IMR-90 (cell line): ENCODE results near the gene DLG5. TPM values are rescaled to one million over a fixed set of nuclear protein-coding genes. Genes with fewer than 3 reads are reported as not detected.
A peak's percentile ranks its signal among the peaks of the same experiment; 100 is the strongest.

Experiments
- ATAC-seq: fragments of 200-7000 bp; cut with Tn5 transposase; 2 replicates; pipeline ENCODE4 v1.9.1; 2020; ENCODE audit warnings: low read depth, mild to moderate bottlenecking, moderate library complexity
- BruUV-seq: library from RNA; stranded (reverse); fragments of 400-500 nt; replicated peaks from 2 replicates; lab custom pipeline; 2021; lab: Mats Ljungman, UMichigan
- CTCF ChIA-PET: fragments of 300-600 bp; formaldehyde crosslinking; extraction: SDS; loops from one replicate; lab custom pipeline; 2021; ENCODE audit warnings: antibody characterized with exemption; lab: Yijun Ruan, JAX
- POLR2A ChIA-PET: fragments of 300-600 bp; sonication (Branson Sonifier 250); formaldehyde crosslinking; loops from one replicate; lab custom pipeline; 2022; ENCODE audit warnings: antibody characterized with exemption; ENCODE audit not compliant: unreplicated experiment; lab: Charles Lee
- DNase-seq: peaks from one replicate; pipeline ENCODE4 v3.0.0; 2013
- H2AFZ ChIP-seq: replicated peaks from 2 replicates; pipeline ENCODE3; 2013; ENCODE audit warnings: low read length, mild to moderate bottlenecking; ENCODE audit not compliant: poor library complexity
- H2AK5ac ChIP-seq: 2 replicates; pipeline ENCODE4 v1.6.1; 2013; ENCODE audit warnings: low read depth, low read length, inconsistent platforms
- H2AK9ac ChIP-seq: replicated peaks from 2 replicates; pipeline ENCODE3; 2013; ENCODE audit warnings: mild to moderate bottlenecking, low read depth, low read length, moderate library complexity; ENCODE audit not compliant: poor library complexity
- H2BK120ac ChIP-seq: 2 replicates; pipeline ENCODE4 v1.6.1; 2013; ENCODE audit warnings: low read depth, low read length, inconsistent platforms
- H2BK15ac ChIP-seq: 3 replicates; pipeline ENCODE4 v1.6.1; 2013; ENCODE audit warnings: low read depth, low read length, inconsistent platforms
- H2BK20ac ChIP-seq: 2 replicates; pipeline ENCODE4 v1.6.1; 2013; ENCODE audit warnings: low read depth, mild to moderate bottlenecking, inconsistent platforms, low read length, moderate library complexity
- H2BK5ac ChIP-seq: 2 replicates; pipeline ENCODE4 v1.6.1; 2013; ENCODE audit warnings: mild to moderate bottlenecking, low read depth, low read length, inconsistent platforms; ENCODE audit not compliant: poor library complexity, severe bottlenecking
- H3K14ac ChIP-seq: replicated peaks from 2 replicates; pipeline ENCODE4 v1.6.1; 2013; ENCODE audit warnings: low read depth, low read length, inconsistent platforms
- H3K18ac ChIP-seq: 2 replicates; pipeline ENCODE4 v1.6.1; 2013; ENCODE audit warnings: low read depth, low read length, control low read depth
- H3K23ac ChIP-seq: 2 replicates; pipeline ENCODE4 v1.6.1; 2013; ENCODE audit warnings: low read depth, low read length, inconsistent platforms
- H3K27ac ChIP-seq: 2 replicates; pipeline ENCODE4 v1.5.1; 2013; ENCODE audit warnings: mild to moderate bottlenecking, control low read depth, low read length; ENCODE audit not compliant: insufficient read depth
- H3K27me3 ChIP-seq: 2 replicates; pipeline ENCODE4 v1.6.1; 2013; ENCODE audit warnings: low read length; ENCODE audit not compliant: control insufficient read depth, insufficient read depth
- H3K36me3 ChIP-seq: 2 replicates; pipeline ENCODE4 v1.6.1; 2013; ENCODE audit warnings: low read length, mixed read lengths; ENCODE audit not compliant: control insufficient read depth, insufficient read depth
- H3K4ac ChIP-seq: 2 replicates; pipeline ENCODE4 v1.6.1; 2013; ENCODE audit warnings: low read depth, low read length, inconsistent platforms
- H3K4me1 ChIP-seq: 2 replicates; pipeline ENCODE4 v1.6.1; 2013; ENCODE audit warnings: low read length, mixed read lengths; ENCODE audit not compliant: control insufficient read depth, insufficient read depth
- H3K4me2 ChIP-seq: 2 replicates; pipeline ENCODE4 v1.6.1; 2013; ENCODE audit warnings: low read depth, mild to moderate bottlenecking, control low read depth, low read length, moderate library complexity
- H3K4me3 ChIP-seq: 2 replicates; pipeline ENCODE4 v1.5.1; 2013; ENCODE audit warnings: low read depth, mild to moderate bottlenecking, control low read depth, low read length, moderate library complexity; ENCODE audit not compliant: insufficient read depth
- H3K56ac ChIP-seq: 2 replicates; pipeline ENCODE4 v1.6.1; 2013; ENCODE audit warnings: low read length, inconsistent platforms; ENCODE audit not compliant: insufficient read depth; ENCODE audit errors: extremely low read depth
- H3K79me1 ChIP-seq, 2 experiments: 2 replicates each; pipeline ENCODE4 v1.6.1; 2013; ENCODE audit warnings: low read length in 2 of 2, inconsistent platforms in 1 of 2, low read depth in 1 of 2
- H3K9ac ChIP-seq: 2 replicates; pipeline ENCODE4 v1.6.1; 2013; ENCODE audit warnings: low read depth, low read length, control low read depth
- H3K9me1 ChIP-seq: 2 replicates; pipeline ENCODE4 v1.6.1; 2013; ENCODE audit warnings: low read length, inconsistent platforms; ENCODE audit not compliant: insufficient read depth
- H3K9me3 ChIP-seq: 2 replicates; pipeline ENCODE4 v1.6.1; 2013; ENCODE audit warnings: low read length; ENCODE audit not compliant: control insufficient read depth, insufficient read depth
- H4K20me1 ChIP-seq: 2 replicates; pipeline ENCODE4 v1.6.1; 2013; ENCODE audit warnings: low read length, inconsistent platforms; ENCODE audit not compliant: insufficient read depth
- H4K5ac ChIP-seq: 2 replicates; pipeline ENCODE4 v1.6.1; 2013; ENCODE audit warnings: mild to moderate bottlenecking, low read depth, low read length, control low read depth
- H4K8ac ChIP-seq, 2 experiments: 2 replicates each; pipeline ENCODE4 v1.6.1; 2013; ENCODE audit warnings: low read depth in 2 of 2, low read length in 2 of 2, control low read depth in 1 of 2, inconsistent platforms in 1 of 2
- H4K91ac ChIP-seq: 2 replicates; pipeline ENCODE4 v1.6.1; 2013; ENCODE audit warnings: low read depth, low read length, inconsistent platforms; ENCODE audit not compliant: insufficient read depth
- BHLHE40 ChIP-seq: fragments of 150-350 bp; IDR thresholded peaks from 2 replicates; pipeline ENCODE4 v1.6.1; 2016; ENCODE audit warnings: mild to moderate bottlenecking, low read depth, low read length
- CHD1 ChIP-seq: IDR thresholded peaks from 2 replicates; pipeline ENCODE4 v1.6.1; 2012; ENCODE audit warnings: low read depth, low read length, improper control_type of control experiment
- CTCF ChIP-seq: conservative IDR thresholded peaks from 2 replicates; pipeline ENCODE4 v1.5.1; 2012; ENCODE audit warnings: mild to moderate bottlenecking, low read depth, low read length, improper control_type of control experiment
- ELK1 ChIP-seq: fragments of 150-350 bp; IDR thresholded peaks from 2 replicates; pipeline ENCODE4 v1.6.1; 2016; ENCODE audit warnings: low read depth, mild to moderate bottlenecking, low read length, moderate library complexity, borderline replicate concordance
- FOS ChIP-seq: fragments of 150-350 bp; IDR thresholded peaks from 2 replicates; pipeline ENCODE4 v1.6.1; 2016; ENCODE audit warnings: low read depth, low read length
- MAZ ChIP-seq: IDR thresholded peaks from 2 replicates; pipeline ENCODE4 v1.6.1; 2012; ENCODE audit warnings: low read depth, mild to moderate bottlenecking, low read length, improper control_type of control experiment, moderate library complexity, borderline replicate concordance
- MXI1 ChIP-seq: IDR thresholded peaks from 2 replicates; pipeline ENCODE4 v1.6.1; 2012; ENCODE audit warnings: low read depth, mild to moderate bottlenecking, low read length, moderate library complexity, borderline replicate concordance
- NFE2L2 ChIP-seq: fragments of 150-350 bp; IDR thresholded peaks from 2 replicates; pipeline ENCODE4 v1.6.1; 2016; ENCODE audit warnings: low read depth, mild to moderate bottlenecking, low read length
- POLR2A ChIP-seq: IDR thresholded peaks from 2 replicates; pipeline ENCODE4 v1.6.1; 2012; ENCODE audit warnings: mild to moderate bottlenecking, low read depth, low read length
- RCOR1 ChIP-seq: IDR thresholded peaks from 2 replicates; pipeline ENCODE4 v1.6.1; 2012; ENCODE audit warnings: mild to moderate bottlenecking, low read length, improper control_type of control experiment; ENCODE audit not compliant: insufficient replicate concordance
- SMC3 ChIP-seq: fragments of 150-350 bp; IDR thresholded peaks from 2 replicates; pipeline ENCODE4 v1.6.1; 2016; ENCODE audit warnings: low read depth, mild to moderate bottlenecking, antibody characterized with exemption, low read length, moderate library complexity
- USF2 ChIP-seq: fragments of 150-350 bp; IDR thresholded peaks from 2 replicates; pipeline ENCODE4 v1.6.1; 2017; ENCODE audit warnings: mild to moderate bottlenecking, antibody characterized with exemption, low read length, low read depth
- WGBS, 2 experiments: methylation state at CpG; one replicate each; pipeline versions ENCODE4 v1.1.5 to v1.1.7; 2013; ENCODE audit warnings: missing lambda C conversion rate in 2 of 2; ENCODE audit not compliant: insufficient read length in 1 of 2; ENCODE audit errors: extremely low coverage in 2 of 2; 5-methylcytosine and 5-hydroxymethylcytosine counted together
- dilution Hi-C: fragments of 300-500 bp; cut with HindIII; formaldehyde crosslinking; loops from one replicate; pipeline ENCODE4 v1.14.3; 2018; ENCODE audit warnings: low sequenced_read_pairs; ENCODE audit not compliant: unreplicated experiment
- in situ Hi-C: fragments of 300-500 bp; cut with MboI; formaldehyde crosslinking; loops from 3 replicates; pipeline ENCODE4 v1.14.3; 2019; ENCODE audit warnings: low sequenced_read_pairs, inconsistent platforms, mixed read lengths
- intact Hi-C: fragments of 100-400 bp; cut with micrococcal nuclease; formaldehyde crosslinking; loops from 2 replicates; pipeline ENCODE4 v1.10.0; 2022
- polyA plus RNA-seq, 3 experiments: library from polyadenylated mRNA; depleted of rRNA; stranded (reverse); fragments of >200 nt; gene quantifications; 2 replicates each; pipeline ENCODE4 v1.2.3, GENCODE V29; 2012; ENCODE audit warnings: low replicate concordance in 1 of 3
- total RNA-seq: library from RNA; depleted of rRNA; stranded (reverse); fragments of >200 nt; gene quantifications from 2 replicates; pipeline ENCODE4 v1.2.3, GENCODE V29; 2012

The DLG5 gene
- total and polyA plus RNA-seq, 2 of the 4 experiments (the other 2 are of a cell fraction): 12.7 to 28.7 TPM

GRCh38 chr10:77959384-77959783, 32.8 kb upstream of the DLG5 start:
- Histone ChIP-seq H2BK5ac (no peak overlapping the region), H3K14ac (0 out of 2 replicates have a peak overlapping the region, but pooled peaks have one; percentile 53), H3K4me2 (no peak overlapping the region), H3K36me3 (no peaks in the 10 kb centered on the region), H2AK5ac (peak overlapping the region; percentile 38; the same call in 1 of the 2 replicates), H3K4me1 (no peaks in the 10 kb centered on the region), H3K18ac (no peak overlapping the region), H3K4me3 (no peak overlapping the region), H4K8ac (no peak overlapping the region), H4K91ac (no peak overlapping the region), H3K9me3 (peaks cover 3% of the 10 kb centered on the region), H3K9ac (no peak overlapping the region), H2AFZ (peak overlapping the region; percentile 60), H2BK20ac (no peak overlapping the region), H3K4ac (peak overlapping the region; percentile 13; the same call in 1 of the 2 replicates), H2BK15ac (no peak overlapping the region), H3K9me1 (no peaks in the 10 kb centered on the region), H3K79me1 (no peaks in the 10 kb centered on the region), H2BK120ac (no peak overlapping the region), H3K27me3 (no peaks in the 10 kb centered on the region), H3K27ac (no peak overlapping the region), H2AK9ac (no peak overlapping the region), H3K56ac (no peak overlapping the region), H3K23ac (peak overlapping the region; percentile 64; the same call in 1 of the 2 replicates), H4K5ac (no peak overlapping the region), H4K20me1 (no peaks in the 10 kb centered on the region)
- DNase-seq (no peak), ATAC-seq (no peak)
- in situ Hi-C loops: no loop called here
- intact Hi-C loops: no loop called here
- no TSS peak for BruUV-seq
- CTCF ChIA-PET: interaction anchor here (0.9 kb wide), 1 partner anchor 27 kb away, joined by 3 read pairs; no protein-coding TSS in a partner anchor
- dilution Hi-C loops: no loop called here
- no peak for TF ChIP-seq CTCF
- no peak for TF ChIP-seq RCOR1
- no peak for TF ChIP-seq MXI1
- TF ChIP-seq NFE2L2: no peak
- TF ChIP-seq ELK1: no peak
- TF ChIP-seq USF2: no peak
- TF ChIP-seq SMC3: no peak
- no peak for TF ChIP-seq FOS
- TF ChIP-seq POLR2A: no peak
- no peak for TF ChIP-seq BHLHE40
- TF ChIP-seq MAZ: no peak
- TF ChIP-seq CHD1: no peak
- 20% methylated on average over 3 of the region's 4 CpGs; no CpG with 5 or more reads in 1 of the 2 experiments for WGBS, 2 experiments
- POLR2A ChIA-PET: no interaction called here
